Caco-2 (cell line): ENCODE measurements around the gene ABI2. TPM values are rescaled to one million over a fixed set of nuclear protein-coding genes. Genes with fewer than 3 reads are reported as not detected.

Source experiments
- BruUV-seq: library from RNA; stranded (reverse); fragments of 400-500 nt; replicated peaks from 2 replicates; lab custom pipeline; 2021; lab: Mats Ljungman, UMichigan
- CTCF ChIA-PET: fragments of 300-600 bp; sonication (Branson Sonifier 250); formaldehyde crosslinking; loops from one replicate; lab custom pipeline; 2022; ENCODE audit warnings: antibody characterized with exemption; lab: Charles Lee
- POLR2A ChIA-PET: fragments of 300-600 bp; sonication (Branson Sonifier 250); formaldehyde crosslinking; loops from one replicate; lab custom pipeline; 2022; ENCODE audit warnings: antibody characterized with exemption; lab: Charles Lee
- DNase-seq, 2 experiments: peaks; one replicate each; pipeline versions ENCODE4 v3.0.0 to v3.0.0-alpha.2; 2020 to 2022
- H3K27me3 ChIP-seq: replicated peaks from 2 replicates; pipeline ENCODE4 v1.6.0; 2011; ENCODE audit warnings: low read length; ENCODE audit not compliant: control insufficient read depth, insufficient read depth
- H3K36me3 ChIP-seq: 2 replicates; pipeline ENCODE4 v1.5.1; 2011; ENCODE audit warnings: low read length; ENCODE audit not compliant: control insufficient read depth, insufficient read depth
- H3K4me1 ChIP-seq: fragments of 250-450 bp; sonication (Bioruptor Pico); 2 replicates; pipeline ENCODE4 v1.5.1; 2020; ENCODE audit warnings: mild to moderate bottlenecking
- H3K4me3 ChIP-seq: 2 replicates; pipeline ENCODE4 v1.5.1; 2011; ENCODE audit warnings: low read depth, mild to moderate bottlenecking, control low read depth, low read length
- H3K9me3 ChIP-seq: fragments of 250-450 bp; sonication (Bioruptor Pico); 2 replicates; pipeline ENCODE4 v1.5.1; 2020; ENCODE audit warnings: mild to moderate bottlenecking, moderate library complexity
- H3K27ac Mint-ChIP-seq: one replicate; pipeline ENCODE4 v1.8.0; 2022; ENCODE audit warnings: mixed read lengths; ENCODE audit not compliant: unreplicated experiment
- H3K27me3 Mint-ChIP-seq: one replicate; pipeline ENCODE4 v1.8.0; 2022; ENCODE audit warnings: mixed read lengths; ENCODE audit not compliant: insufficient read depth, unreplicated experiment
- H3K36me3 Mint-ChIP-seq: one replicate; pipeline ENCODE4 v1.8.0; 2022; ENCODE audit warnings: mild to moderate bottlenecking, mixed read lengths; ENCODE audit not compliant: insufficient read depth, unreplicated experiment
- H3K4me1 Mint-ChIP-seq: one replicate; pipeline ENCODE4 v1.8.0; 2022; ENCODE audit warnings: low read depth, mixed read lengths; ENCODE audit not compliant: unreplicated experiment
- H3K4me3 Mint-ChIP-seq: one replicate; pipeline ENCODE4 v1.8.0; 2022; ENCODE audit warnings: mild to moderate bottlenecking, moderate library complexity, mixed read lengths; ENCODE audit not compliant: unreplicated experiment
- H3K9me3 Mint-ChIP-seq: one replicate; pipeline ENCODE4 v1.8.0; 2022; ENCODE audit warnings: mixed read lengths; ENCODE audit not compliant: unreplicated experiment
- intact Hi-C: fragments of 100-400 bp; cut with micrococcal nuclease; formaldehyde crosslinking; loops from one replicate; pipeline ENCODE4 v1.10.0; 2022; ENCODE audit not compliant: unreplicated experiment
- total RNA-seq: library from RNA; stranded (reverse); gene quantifications from 2 replicates; pipeline ENCODE4 v1.2.3, GENCODE V29; 2022
- TF ChIP-seq, protein P1 (sequence below), 2 experiments: fragments of 200-600 bp in 1 of 2; IDR thresholded peaks; 1 replicate in 1 of 2; 2 replicates in 1 of 2; pipeline versions ENCODE4 v1.5.1 to v1.8.0; 2011 to 2022; ENCODE audit warnings: antibody characterized with exemption in 1 of 2, control low read depth in 1 of 2, inconsistent platforms in 1 of 2, low read depth in 1 of 2, low read length in 1 of 2, mild to moderate bottlenecking in 1 of 2, moderate library complexity in 1 of 2; ENCODE audit not compliant: insufficient read depth in 1 of 2, severe bottlenecking in 1 of 2, unreplicated experiment in 1 of 2

Gene ABI2
- total RNA-seq, 1 experiment from 2014 or later = 60.0 TPM

DNA sequence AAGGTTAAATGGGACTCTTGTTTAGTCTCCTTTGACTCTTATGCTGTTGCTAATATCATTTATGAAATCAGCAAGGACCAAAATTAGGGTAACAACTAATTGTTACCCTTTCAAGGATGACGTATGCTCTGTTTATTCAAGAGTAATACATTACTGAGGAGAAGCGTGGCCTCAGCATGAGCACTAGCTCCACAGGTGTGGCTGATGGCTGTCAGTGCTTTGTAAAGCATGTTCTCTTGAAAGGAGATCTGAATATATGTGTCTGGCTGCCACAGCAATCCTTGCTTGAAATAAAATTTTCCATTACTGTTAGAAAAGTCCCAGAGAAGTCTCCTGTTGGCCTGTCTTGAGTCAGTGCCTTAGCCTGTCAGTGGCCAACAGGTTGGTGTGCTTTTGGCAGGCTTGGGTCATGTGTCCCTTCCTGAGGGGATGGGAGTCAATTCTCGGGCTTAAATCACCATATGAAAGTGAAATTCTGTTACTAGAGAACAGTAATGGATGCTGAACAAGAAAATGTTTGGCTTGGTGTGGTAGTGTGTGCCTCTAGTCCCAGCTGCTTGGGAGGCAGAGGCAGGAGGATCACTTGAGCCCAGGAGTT lies 32.7 kb downstream of the ABI2 start:
- H3K27me3 Mint-ChIP-seq = no peaks in the 10 kb centered on the region
- peaks cover 6% of the 10 kb centered on the region for H3K4me1 Mint-ChIP-seq
- DNase-seq = no peak
- TF ChIP-seq, protein P1, sequence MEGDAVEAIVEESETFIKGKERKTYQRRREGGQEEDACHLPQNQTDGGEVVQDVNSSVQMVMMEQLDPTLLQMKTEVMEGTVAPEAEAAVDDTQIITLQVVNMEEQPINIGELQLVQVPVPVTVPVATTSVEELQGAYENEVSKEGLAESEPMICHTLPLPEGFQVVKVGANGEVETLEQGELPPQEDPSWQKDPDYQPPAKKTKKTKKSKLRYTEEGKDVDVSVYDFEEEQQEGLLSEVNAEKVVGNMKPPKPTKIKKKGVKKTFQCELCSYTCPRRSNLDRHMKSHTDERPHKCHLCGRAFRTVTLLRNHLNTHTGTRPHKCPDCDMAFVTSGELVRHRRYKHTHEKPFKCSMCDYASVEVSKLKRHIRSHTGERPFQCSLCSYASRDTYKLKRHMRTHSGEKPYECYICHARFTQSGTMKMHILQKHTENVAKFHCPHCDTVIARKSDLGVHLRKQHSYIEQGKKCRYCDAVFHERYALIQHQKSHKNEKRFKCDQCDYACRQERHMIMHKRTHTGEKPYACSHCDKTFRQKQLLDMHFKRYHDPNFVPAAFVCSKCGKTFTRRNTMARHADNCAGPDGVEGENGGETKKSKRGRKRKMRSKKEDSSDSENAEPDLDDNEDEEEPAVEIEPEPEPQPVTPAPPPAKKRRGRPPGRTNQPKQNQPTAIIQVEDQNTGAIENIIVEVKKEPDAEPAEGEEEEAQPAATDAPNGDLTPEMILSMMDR (IDR thresholded peaks at IDR 0.05; ENCODE audit: insufficient read depth in 1 of 2, low read depth in 1 of 2, low read length in 1 of 2, severe bottlenecking in 1 of 2, unreplicated experiment in 1 of 2) = no peak
- Histone ChIP-seq H3K4me3 (no peak overlapping the region), H3K27me3 (no peaks in the 10 kb centered on the region), H3K9me3 (0 out of 2 replicates have a peak, but pooled peaks cover 3% of the 10 kb centered on the region), H3K4me1 (no peaks in the 10 kb centered on the region; the same call in 1 of the 2 replicates), H3K36me3 (no peaks in the 10 kb centered on the region)
- BruUV-seq = no TSS peak
- intact Hi-C loops = no loop called here
- no peaks in the 10 kb centered on the region for H3K9me3 Mint-ChIP-seq
- no peak overlapping the region for H3K27ac Mint-ChIP-seq
- H3K4me3 Mint-ChIP-seq = no peak overlapping the region
- H3K36me3 Mint-ChIP-seq = no peaks in the 10 kb centered on the region
- POLR2A ChIA-PET = no interaction called here
- CTCF ChIA-PET = no interaction called here

DNA sequence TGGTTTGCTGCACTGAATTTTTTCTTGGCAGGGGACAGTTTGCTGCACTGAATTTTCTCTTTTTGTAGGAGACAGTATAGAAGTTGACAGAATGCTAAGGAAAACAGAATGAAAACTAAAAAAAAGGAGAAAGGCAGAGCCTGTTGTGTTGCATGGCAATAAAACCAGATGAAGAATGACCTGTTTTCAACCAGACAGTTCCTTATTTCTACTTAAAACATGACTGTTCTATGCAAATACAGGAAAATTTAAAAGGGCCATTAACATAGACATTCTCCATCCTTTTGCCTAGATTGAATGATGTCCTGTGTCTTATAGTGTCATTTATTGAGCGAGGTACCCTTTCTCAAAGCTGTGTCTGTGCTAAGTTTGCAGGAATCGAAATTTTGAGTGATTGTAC lies 33.3 kb downstream of the ABI2 start:
- ChIA-PET POLR2A (no interaction called here), CTCF (interaction anchor here (0.6 kb wide), 1 partner anchor 65 kb away, joined by 3 read pairs; no protein-coding TSS in a partner anchor)
- intact Hi-C loops = no loop called here
- DNase-seq = no peak
- no peaks in the 10 kb centered on the region; the same call in 1 of the 2 replicates for H3K4me1 ChIP-seq
- H3K4me3 ChIP-seq = no peak overlapping the region
- H3K27ac Mint-ChIP-seq = no peak overlapping the region
- no peaks in the 10 kb centered on the region for H3K36me3 ChIP-seq
- 0 out of 2 replicates have a peak, but pooled peaks cover 3% of the 10 kb centered on the region for H3K9me3 ChIP-seq
- H3K27me3 Mint-ChIP-seq = no peaks in the 10 kb centered on the region
- no peaks in the 10 kb centered on the region for H3K9me3 Mint-ChIP-seq
- no peaks in the 10 kb centered on the region for H3K36me3 Mint-ChIP-seq
- no TSS peak for BruUV-seq
- no peaks in the 10 kb centered on the region for H3K27me3 ChIP-seq
- H3K4me1 Mint-ChIP-seq = peaks cover 6% of the 10 kb centered on the region
- TF ChIP-seq, protein P1 (IDR thresholded peaks at IDR 0.05; ENCODE audit: insufficient read depth in 1 of 2, low read depth in 1 of 2, low read length in 1 of 2, severe bottlenecking in 1 of 2, unreplicated experiment in 1 of 2) = no peak
- no peak overlapping the region for H3K4me3 Mint-ChIP-seq

DNA sequence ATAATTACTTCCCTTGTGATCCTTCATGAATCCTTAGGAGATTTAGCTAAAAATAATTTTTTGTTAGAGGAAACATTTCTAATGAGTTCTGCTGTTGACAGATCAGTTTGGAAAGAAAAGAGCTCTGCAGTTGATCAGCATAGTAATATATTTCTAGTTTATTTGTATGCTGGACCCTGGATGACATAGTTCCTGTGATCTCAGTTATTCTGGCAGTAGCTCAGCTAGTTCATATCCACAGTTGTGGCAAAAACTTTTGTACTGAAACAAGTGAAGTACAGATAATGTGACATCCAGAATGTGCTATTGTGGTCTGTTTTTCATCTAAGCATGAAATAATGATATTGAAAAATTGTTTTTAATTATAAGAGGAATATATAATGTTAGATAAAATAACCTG lies 33.7 kb downstream of the ABI2 start:
- no peaks in the 10 kb centered on the region for H3K36me3 ChIP-seq
- 0 out of 2 replicates have a peak, but pooled peaks cover 3% of the 10 kb centered on the region for H3K9me3 ChIP-seq
- intact Hi-C loops = no loop called here
- Mint-ChIP-seq H3K36me3 (no peaks in the 10 kb centered on the region), H3K4me3 (no peak overlapping the region), H3K27ac (no peak overlapping the region), H3K27me3 (no peaks in the 10 kb centered on the region), H3K9me3 (no peaks in the 10 kb centered on the region), H3K4me1 (peaks cover 6% of the 10 kb centered on the region)
- H3K27me3 ChIP-seq = no peaks in the 10 kb centered on the region
- TF ChIP-seq, protein P1 (IDR thresholded peaks at IDR 0.05; ENCODE audit: insufficient read depth in 1 of 2, low read depth in 1 of 2, low read length in 1 of 2, severe bottlenecking in 1 of 2, unreplicated experiment in 1 of 2) = no peak
- DNase-seq = no peak
- ChIA-PET CTCF (interaction anchor here (0.6 kb wide), 1 partner anchor 64 kb away, joined by 3 read pairs; no protein-coding TSS in a partner anchor), POLR2A (no interaction called here)
- no peak overlapping the region for H3K4me3 ChIP-seq
- no peaks in the 10 kb centered on the region; the same call in 1 of the 2 replicates for H3K4me1 ChIP-seq
- no TSS peak for BruUV-seq
